ENCODE measurements around the gene BUB1B. TPM values are rescaled to one million over a fixed set of nuclear protein-coding genes. Genes with fewer than 3 reads are reported as not detected.
"Not testable (repeated sequence)": the region's sequence is repeated elsewhere in the genome, so short reads cannot be mapped to it uniquely, and the experiment has no call there.

Gene BUB1B
- total RNA-seq, 2 experiments from 2014 or later, result 166 to 192 TPM

- TF ChIP-seq EZH2phosphoT487 (IDR thresholded peaks at IDR 0.05; ENCODE audit: borderline replicate concordance, low read depth, low read length) (no peak), CTCF (conservative IDR thresholded peaks at IDR 0.05; ENCODE audit: low read length) (no peak)
- ChIA-PET CTCF (ENCODE audit: unreplicated experiment) (no interaction called here), POLR2A (no interaction called here)
- no peak for DNase-seq (ENCODE audit: low spot score)
- H3K27ac ChIP-seq (ENCODE audit: low read depth, low read length, poor library complexity, severe bottlenecking), result no peak overlapping the region
- intact Hi-C loops (cut with micrococcal nuclease; ENCODE audit: unreplicated experiment), result no loop called here
- BruUV-seq (replicated peaks), result no TSS peak
- H2AFZ ChIP-seq (ENCODE audit: low read length), result no peak overlapping the region
- no peaks in the 10 kb centered on the region for H3K9me2 ChIP-seq (ENCODE audit: insufficient read depth, low read length)
- no peak overlapping the region for H3K4me2 ChIP-seq (ENCODE audit: low read length)
- no peaks in the 10 kb centered on the region for H4K20me1 ChIP-seq (ENCODE audit: insufficient read depth, low read length)
- H3K79me2 ChIP-seq (ENCODE audit: insufficient read depth, low read depth, low read length), result no peaks in the 10 kb centered on the region
- no peaks in the 10 kb centered on the region for H3K4me1 ChIP-seq (ENCODE audit: insufficient read depth, low read length, poor library complexity, severe bottlenecking)
- no peaks in the 10 kb centered on the region for H3K9me3 ChIP-seq (ENCODE audit: low read length)
- no peak overlapping the region for H3K4me3 ChIP-seq (ENCODE audit: low read depth, low read length, poor library complexity, severe bottlenecking)
- no peaks in the 10 kb centered on the region for H3K36me3 ChIP-seq (ENCODE audit: insufficient read depth, low read length)
Measured at GRCh38 chr15:40133544-40133943, 27.3 kb upstream of the BUB1B start.

- TF ChIP-seq CTCF (conservative IDR thresholded peaks at IDR 0.05; ENCODE audit: low read length) (no peak), EZH2phosphoT487 (IDR thresholded peaks at IDR 0.05; ENCODE audit: borderline replicate concordance, low read depth, low read length) (no peak)
Measured at GRCh38 chr15:40134885-40135284, 26.0 kb upstream of the BUB1B start.

GRCh38 chr15:40135846-40136450 is 24.9 kb upstream of the BUB1B start:
- BruUV-seq (replicated peaks); H3K4me1 ChIP-seq (ENCODE audit: insufficient read depth, low read length, poor library complexity, severe bottlenecking); H3K9me3 ChIP-seq (ENCODE audit: low read length); POLR2A ChIA-PET; H4K20me1 ChIP-seq (ENCODE audit: insufficient read depth, low read length); CTCF ChIA-PET (ENCODE audit: unreplicated experiment); H3K4me3 ChIP-seq (ENCODE audit: low read depth, low read length, poor library complexity, severe bottlenecking); DNase-seq (ENCODE audit: low spot score); H3K4me2 ChIP-seq (ENCODE audit: low read length); H3K79me2 ChIP-seq (ENCODE audit: insufficient read depth, low read depth, low read length); H3K36me3 ChIP-seq (ENCODE audit: insufficient read depth, low read length); H3K9me2 ChIP-seq (ENCODE audit: insufficient read depth, low read length); H2AFZ ChIP-seq (ENCODE audit: low read length); intact Hi-C loops (cut with micrococcal nuclease; ENCODE audit: unreplicated experiment); H3K27ac ChIP-seq (ENCODE audit: low read depth, low read length, poor library complexity, severe bottlenecking): not testable (repeated sequence)

More at GRCh38 chr15:40134885-40135284, 26.0 kb upstream of the BUB1B start:
- CTCF ChIA-PET (ENCODE audit: unreplicated experiment), result no interaction called here
- no peak overlapping the region for H3K27ac ChIP-seq (ENCODE audit: low read depth, low read length, poor library complexity, severe bottlenecking)
- no peaks in the 10 kb centered on the region for H3K79me2 ChIP-seq (ENCODE audit: insufficient read depth, low read depth, low read length)
- no peaks in the 10 kb centered on the region for H3K9me2 ChIP-seq (ENCODE audit: insufficient read depth, low read length)
- no peak overlapping the region for H3K4me2 ChIP-seq (ENCODE audit: low read length)
- POLR2A ChIA-PET, result no interaction called here
- intact Hi-C loops (cut with micrococcal nuclease; ENCODE audit: unreplicated experiment), result no loop called here
- H3K36me3 ChIP-seq (ENCODE audit: insufficient read depth, low read length), result no peaks in the 10 kb centered on the region
- no peaks in the 10 kb centered on the region for H4K20me1 ChIP-seq (ENCODE audit: insufficient read depth, low read length)
- no peaks in the 10 kb centered on the region for H3K4me1 ChIP-seq (ENCODE audit: insufficient read depth, low read length, poor library complexity, severe bottlenecking)
- BruUV-seq (replicated peaks), result no TSS peak
- H2AFZ ChIP-seq (ENCODE audit: low read length), result no peak overlapping the region
- no peak overlapping the region for H3K4me3 ChIP-seq (ENCODE audit: low read depth, low read length, poor library complexity, severe bottlenecking)
- DNase-seq (ENCODE audit: low spot score), result no peak
- no peaks in the 10 kb centered on the region for H3K9me3 ChIP-seq (ENCODE audit: low read length)

Data from OCI-LY7 (cell line).